Measurements from ENCODE around the gene DCAF16.
A peak's percentile ranks its signal among the peaks of the same experiment; 100 is the strongest.
"Not testable (repeated sequence)": the region's sequence is repeated elsewhere in the genome, so short reads cannot be mapped to it uniquely, and the experiment has no call there.

The DCAF16 gene

DNA sequence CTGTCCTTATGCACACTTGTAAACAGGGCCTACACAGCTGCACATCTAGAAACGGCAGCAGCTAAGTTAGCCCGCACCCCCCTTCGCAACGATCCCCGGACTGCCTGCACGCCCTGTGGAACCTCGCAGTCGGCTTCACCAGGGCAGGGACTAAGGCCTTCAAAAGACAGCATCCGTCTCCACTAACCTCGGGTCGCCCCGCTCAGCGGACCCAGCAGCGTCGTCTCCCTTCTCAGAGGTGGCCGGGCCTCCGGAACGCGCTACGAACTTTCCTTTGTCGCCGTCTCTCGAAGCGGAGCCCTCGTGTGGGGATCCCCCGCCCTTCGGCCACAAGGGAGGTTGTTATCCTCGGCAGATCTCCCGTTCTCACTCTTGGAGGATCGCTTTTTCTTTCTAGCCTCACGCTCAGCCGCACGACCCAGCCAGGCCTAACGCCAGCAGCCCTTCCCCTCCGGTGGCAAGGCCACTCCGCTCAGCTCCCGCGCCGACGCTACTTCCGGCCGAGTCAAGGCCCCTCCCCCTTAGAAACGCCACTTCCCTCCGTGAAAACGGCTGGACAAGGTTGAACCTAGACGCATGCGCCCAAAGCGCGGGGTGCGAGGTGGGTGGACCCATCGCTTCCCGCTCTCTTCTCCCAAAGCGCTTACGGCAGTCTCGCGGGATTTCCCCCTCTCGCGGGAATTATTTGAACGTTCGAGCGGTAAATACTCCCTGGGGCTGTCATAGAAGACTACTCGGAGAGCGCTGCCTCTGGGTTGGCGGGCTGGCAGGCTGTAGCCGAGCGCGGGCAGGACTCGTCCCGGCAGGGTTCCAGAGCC is at the start of gene DCAF16, which contains the start of gene NCAPG:
TSS of gene DCAF16 (minus strand) at position 498 of the 818 bp plus-strand sequence. CDS start 6,616 bp downstream, outside the sequence.
TSS of gene NCAPG (plus strand) at position 720 of the 818 bp plus-strand sequence. CDS start 99 bp downstream, outside the sequence.
- peak; percentile 96 for DNase-seq (ENCODE audit: low spot score)
- in situ Hi-C loops (cut with MboI; ENCODE audit: low sequenced_read_pairs, unreplicated experiment) = loop anchor here (25.0 kb wide), 2 partner anchors 552 to 777 kb away; no protein-coding TSS in a partner anchor
- TF ChIP-seq, protein P1, sequence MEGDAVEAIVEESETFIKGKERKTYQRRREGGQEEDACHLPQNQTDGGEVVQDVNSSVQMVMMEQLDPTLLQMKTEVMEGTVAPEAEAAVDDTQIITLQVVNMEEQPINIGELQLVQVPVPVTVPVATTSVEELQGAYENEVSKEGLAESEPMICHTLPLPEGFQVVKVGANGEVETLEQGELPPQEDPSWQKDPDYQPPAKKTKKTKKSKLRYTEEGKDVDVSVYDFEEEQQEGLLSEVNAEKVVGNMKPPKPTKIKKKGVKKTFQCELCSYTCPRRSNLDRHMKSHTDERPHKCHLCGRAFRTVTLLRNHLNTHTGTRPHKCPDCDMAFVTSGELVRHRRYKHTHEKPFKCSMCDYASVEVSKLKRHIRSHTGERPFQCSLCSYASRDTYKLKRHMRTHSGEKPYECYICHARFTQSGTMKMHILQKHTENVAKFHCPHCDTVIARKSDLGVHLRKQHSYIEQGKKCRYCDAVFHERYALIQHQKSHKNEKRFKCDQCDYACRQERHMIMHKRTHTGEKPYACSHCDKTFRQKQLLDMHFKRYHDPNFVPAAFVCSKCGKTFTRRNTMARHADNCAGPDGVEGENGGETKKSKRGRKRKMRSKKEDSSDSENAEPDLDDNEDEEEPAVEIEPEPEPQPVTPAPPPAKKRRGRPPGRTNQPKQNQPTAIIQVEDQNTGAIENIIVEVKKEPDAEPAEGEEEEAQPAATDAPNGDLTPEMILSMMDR (IDR thresholded peaks at IDR 0.05; ENCODE audit: borderline replicate concordance, control extremely low read depth, extremely low read depth, insufficient read depth, missing control alignments) = no peak

DNA sequence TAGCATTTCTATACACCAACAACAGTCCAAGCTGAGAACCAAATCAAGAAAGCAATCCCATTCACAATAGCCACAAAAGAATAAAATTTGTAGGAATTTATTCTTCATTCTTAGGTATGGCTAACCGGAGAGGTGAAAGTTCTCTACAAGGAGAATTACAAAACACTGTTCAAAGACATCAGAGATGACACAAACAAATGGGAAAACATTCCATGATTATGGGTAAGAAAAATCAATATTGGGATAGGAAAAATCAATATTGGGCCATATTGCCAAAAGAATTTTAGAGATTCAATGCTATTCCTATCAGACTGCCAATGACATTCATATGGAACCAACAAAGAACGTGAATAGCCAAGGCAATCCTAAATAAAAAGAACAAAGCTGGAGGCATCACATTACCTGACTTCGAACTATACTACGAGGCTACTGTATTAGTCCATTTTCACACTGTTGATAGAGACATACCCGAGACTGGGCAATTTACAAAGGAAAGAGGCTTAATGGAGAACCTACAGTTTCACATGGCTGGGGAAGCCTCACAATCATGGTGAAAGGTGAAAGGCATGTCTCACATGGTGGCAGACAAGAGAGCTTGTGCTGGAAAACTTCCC is 49.3 kb upstream of the DCAF16 start:
- TF ChIP-seq, protein P1 (IDR thresholded peaks at IDR 0.05; ENCODE audit: borderline replicate concordance, control extremely low read depth, extremely low read depth, insufficient read depth, missing control alignments) = no peak
- in situ Hi-C loops (cut with MboI; ENCODE audit: low sequenced_read_pairs, unreplicated experiment) = no loop called here
- no peak for DNase-seq (ENCODE audit: low spot score)

- in situ Hi-C loops (cut with MboI; ENCODE audit: low sequenced_read_pairs, unreplicated experiment) = no loop called here
- DNase-seq (ENCODE audit: low spot score) = no peak
- TF ChIP-seq, protein P1 (IDR thresholded peaks at IDR 0.05; ENCODE audit: borderline replicate concordance, control extremely low read depth, extremely low read depth, insufficient read depth, missing control alignments) = no peak
These were observed 43.5 kb upstream of the DCAF16 start for GRCh38 chr4:17854036-17854435.

GRCh38 chr4:17851959-17852358 is 41.4 kb upstream of the DCAF16 start:
- in situ Hi-C loops (cut with MboI; ENCODE audit: low sequenced_read_pairs, unreplicated experiment) = no loop called here
- DNase-seq (ENCODE audit: low spot score) = no peak
- TF ChIP-seq, protein P1 (IDR thresholded peaks at IDR 0.05; ENCODE audit: borderline replicate concordance, control extremely low read depth, extremely low read depth, insufficient read depth, missing control alignments) = no peak

DNA sequence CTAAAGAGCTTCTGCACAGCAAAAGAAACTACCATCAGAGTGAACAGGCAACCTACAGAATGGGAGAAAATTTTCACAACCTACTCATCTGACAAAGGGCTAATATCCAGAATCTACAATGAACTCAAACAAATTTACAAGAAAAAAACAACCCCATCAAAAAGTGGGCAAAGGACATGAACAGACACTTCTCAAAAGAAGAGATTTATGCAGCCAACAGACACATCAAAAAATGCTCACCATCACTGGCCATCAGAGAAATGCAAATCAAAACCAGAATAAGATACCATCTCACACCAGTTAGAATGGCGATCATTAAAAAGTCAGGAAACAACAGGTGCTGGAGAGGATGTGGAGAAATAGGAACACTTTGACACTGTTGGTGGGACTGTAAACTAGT is 39.7 kb upstream of the DCAF16 start:
- DNase-seq (ENCODE audit: low spot score); in situ Hi-C loops (cut with MboI; ENCODE audit: low sequenced_read_pairs, unreplicated experiment): not testable (repeated sequence)

DNA sequence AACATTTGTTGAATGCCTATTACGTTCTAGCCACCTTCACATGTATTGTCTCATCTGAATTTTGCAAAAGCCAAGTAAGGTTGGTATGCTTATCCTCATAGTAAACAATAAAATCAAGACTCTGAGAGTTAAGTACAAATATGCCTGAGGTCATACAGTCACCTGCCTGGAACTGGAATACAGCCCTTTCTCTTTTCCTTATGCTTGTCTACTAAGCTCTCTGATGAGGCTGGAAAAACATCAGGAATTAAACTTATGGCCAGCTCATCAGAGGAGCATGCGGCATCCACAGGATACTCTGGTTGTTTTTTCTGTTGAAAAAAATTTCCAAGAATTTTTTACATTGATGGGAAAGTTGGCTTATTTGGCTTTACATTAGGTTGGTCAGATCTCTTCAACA is 35.7 kb upstream of the DCAF16 start:
- no peak for DNase-seq (ENCODE audit: low spot score)
- TF ChIP-seq, protein P1 (IDR thresholded peaks at IDR 0.05; ENCODE audit: borderline replicate concordance, control extremely low read depth, extremely low read depth, insufficient read depth, missing control alignments) = no peak
- in situ Hi-C loops (cut with MboI; ENCODE audit: low sequenced_read_pairs, unreplicated experiment) = no loop called here

Measured in GM13976 (cell line).